Measurements from ENCODE around the gene MON1A. TPM values are rescaled to one million over a fixed set of nuclear protein-coding genes. Genes with fewer than 3 reads are reported as not detected.

Gene MON1A, protein sequence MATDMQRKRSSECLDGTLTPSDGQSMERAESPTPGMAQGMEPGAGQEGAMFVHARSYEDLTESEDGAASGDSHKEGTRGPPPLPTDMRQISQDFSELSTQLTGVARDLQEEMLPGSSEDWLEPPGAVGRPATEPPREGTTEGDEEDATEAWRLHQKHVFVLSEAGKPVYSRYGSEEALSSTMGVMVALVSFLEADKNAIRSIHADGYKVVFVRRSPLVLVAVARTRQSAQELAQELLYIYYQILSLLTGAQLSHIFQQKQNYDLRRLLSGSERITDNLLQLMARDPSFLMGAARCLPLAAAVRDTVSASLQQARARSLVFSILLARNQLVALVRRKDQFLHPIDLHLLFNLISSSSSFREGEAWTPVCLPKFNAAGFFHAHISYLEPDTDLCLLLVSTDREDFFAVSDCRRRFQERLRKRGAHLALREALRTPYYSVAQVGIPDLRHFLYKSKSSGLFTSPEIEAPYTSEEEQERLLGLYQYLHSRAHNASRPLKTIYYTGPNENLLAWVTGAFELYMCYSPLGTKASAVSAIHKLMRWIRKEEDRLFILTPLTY
- total RNA-seq (2014; rRNA removed; shearing (Covaris generic)) = 7.6 and 7.8 TPM in 2 replicates

DNA sequence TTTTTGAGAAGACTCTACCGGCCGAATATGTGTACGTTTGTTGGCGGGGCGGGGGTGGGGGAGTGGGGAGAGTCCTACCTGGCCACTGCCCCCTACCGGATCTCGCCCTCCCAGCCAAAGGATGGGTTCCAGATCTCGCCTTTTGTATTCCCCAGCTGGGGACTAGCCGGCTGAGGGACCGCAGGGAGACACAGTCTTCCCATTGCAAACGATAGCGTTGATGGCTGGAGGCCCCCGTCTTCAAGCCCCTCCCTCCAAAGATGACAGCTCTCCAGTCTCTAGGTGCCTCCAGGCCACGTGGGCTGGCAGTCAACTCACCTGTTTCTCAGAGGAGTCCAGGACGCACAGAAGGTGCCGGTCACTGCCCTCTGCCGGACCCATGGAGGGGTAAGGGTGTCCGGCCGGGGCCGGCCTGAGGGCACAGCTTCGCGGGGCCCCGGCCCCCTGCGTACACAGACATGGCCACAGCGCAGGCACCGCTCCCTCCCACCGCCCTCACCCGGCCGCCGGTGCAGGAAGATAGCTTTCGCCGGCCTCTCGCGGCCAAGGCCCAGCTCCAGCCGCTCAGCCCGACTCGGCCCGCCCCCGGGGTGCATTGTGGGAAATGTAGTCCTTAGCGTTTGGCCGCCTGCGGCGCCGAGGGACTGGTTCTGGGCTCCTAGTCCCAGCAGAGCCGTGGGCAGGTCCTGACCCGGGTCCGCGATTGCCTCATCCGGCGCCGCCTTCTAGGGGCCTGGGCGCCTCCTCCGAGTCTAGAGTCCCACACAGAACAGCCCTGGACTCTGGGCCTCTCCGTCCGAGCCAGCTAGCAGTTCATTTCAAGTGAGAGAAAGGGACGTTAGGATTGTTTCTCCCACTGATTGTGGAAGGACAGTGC, at the start of gene MON1A:
MON1A (minus strand) TSS at position 521 of the 877 bp plus-strand sequence. CDS start 16,465 bp downstream, outside the sequence.
- no peaks in the 10 kb centered on the region for H3K36me3 ChIP-seq
- H3K4me1 ChIP-seq (replicated peaks) = peaks cover 20% of the 10 kb centered on the region
- H3K27ac ChIP-seq = peak within 1 kb of the TSS; percentile 37; the same call in 1 of the 2 replicates
- H3K4me3 ChIP-seq = peak within 1 kb of the TSS; percentile 60
- peak; percentile 81 to 93 for DNase-seq (ENCODE audit: low read depth in 1 of 2, low spot score in 2 of 2)
- H3K9me3 ChIP-seq (replicated peaks) = no peaks in the 10 kb centered on the region
- H3K27me3 ChIP-seq (replicated peaks) = no peaks in the 10 kb centered on the region

DNA sequence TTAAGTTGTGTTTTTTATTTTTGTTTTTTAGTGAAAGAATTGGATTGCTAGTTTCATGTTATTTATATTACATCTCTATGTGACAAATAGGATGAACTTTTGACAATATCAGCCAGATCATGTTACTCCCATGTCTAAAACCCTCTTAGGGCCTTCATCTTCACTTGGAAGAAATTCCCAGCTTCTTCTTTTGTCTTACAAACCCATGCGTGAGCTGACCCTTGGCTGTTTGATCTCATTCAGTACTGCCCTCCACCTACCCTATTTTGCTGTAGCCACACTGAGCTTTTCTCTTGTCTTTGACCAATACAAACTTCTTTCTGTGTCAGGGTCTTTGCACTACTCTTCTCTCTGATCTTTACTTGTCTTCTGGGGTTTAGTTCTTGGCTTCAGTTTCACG, 47.3 kb upstream of the MON1A start:
- no peak overlapping the region for H3K27ac ChIP-seq
- no peak overlapping the region for H3K4me3 ChIP-seq
- peaks cover 45% of the 10 kb centered on the region for H3K36me3 ChIP-seq
- no peaks in the 10 kb centered on the region for H3K4me1 ChIP-seq (replicated peaks)
- no peak for DNase-seq (ENCODE audit: low read depth in 1 of 2, low spot score in 2 of 2)
- no peaks in the 10 kb centered on the region for H3K27me3 ChIP-seq (replicated peaks)
- no peaks in the 10 kb centered on the region for H3K9me3 ChIP-seq (replicated peaks)

DNA sequence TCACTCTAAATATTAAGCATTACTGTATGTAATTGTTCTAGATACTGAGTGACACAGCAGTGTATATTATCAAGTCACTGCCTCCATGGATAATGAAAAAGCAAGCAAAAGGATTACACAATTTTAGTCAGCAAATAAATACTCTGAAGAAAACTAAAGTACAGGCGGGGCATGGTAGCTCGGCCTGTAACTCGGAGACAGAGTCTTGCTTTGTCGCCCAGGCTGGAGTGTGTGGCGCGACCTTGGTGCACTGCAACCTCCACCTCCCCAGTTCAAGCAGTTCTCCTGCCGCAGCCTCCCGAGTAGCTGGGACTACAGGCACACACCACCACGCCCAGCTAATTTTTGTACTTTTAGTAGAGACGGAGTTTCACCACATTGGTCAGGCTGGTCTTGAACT, 43.0 kb upstream of the MON1A start:
- H3K27ac ChIP-seq = no peak overlapping the region
- no peak for DNase-seq (ENCODE audit: low read depth in 1 of 2, low spot score in 2 of 2)
- no peak overlapping the region for H3K4me3 ChIP-seq
- H3K4me1 ChIP-seq (replicated peaks) = 0 out of 2 replicates have a peak, but pooled peaks cover under 1% of the 10 kb centered on the region
- H3K27me3 ChIP-seq (replicated peaks) = no peaks in the 10 kb centered on the region
- peaks cover 39% of the 10 kb centered on the region for H3K36me3 ChIP-seq
- H3K9me3 ChIP-seq (replicated peaks) = no peaks in the 10 kb centered on the region

DNA sequence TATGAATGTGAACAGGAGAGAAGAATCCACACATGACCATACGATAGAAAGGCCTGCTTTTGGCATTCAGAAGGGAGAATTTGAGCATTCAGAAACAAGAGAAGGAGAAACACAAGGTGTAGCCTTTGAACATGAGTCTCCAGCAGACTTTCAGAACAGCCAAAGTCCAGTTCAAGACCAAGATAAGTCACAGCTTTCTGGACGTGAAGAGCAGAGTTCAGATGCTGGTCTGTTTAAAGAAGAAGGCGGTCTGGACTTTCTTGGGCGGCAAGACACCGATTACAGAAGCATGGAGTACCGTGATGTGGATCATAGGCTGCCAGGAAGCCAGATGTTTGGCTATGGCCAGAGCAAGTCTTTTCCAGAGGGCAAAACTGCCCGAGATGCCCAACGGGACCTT, 38.7 kb upstream of the MON1A start:
- Histone ChIP-seq H3K27me3 (replicated peaks) (no peaks in the 10 kb centered on the region), H3K9me3 (replicated peaks) (no peaks in the 10 kb centered on the region), H3K27ac (no peak overlapping the region), H3K4me1 (replicated peaks) (peaks cover 10% of the 10 kb centered on the region), H3K36me3 (peaks cover 30% of the 10 kb centered on the region), H3K4me3 (no peak overlapping the region)
- DNase-seq (ENCODE audit: low read depth in 1 of 2, low spot score in 2 of 2) = no peak

DNA sequence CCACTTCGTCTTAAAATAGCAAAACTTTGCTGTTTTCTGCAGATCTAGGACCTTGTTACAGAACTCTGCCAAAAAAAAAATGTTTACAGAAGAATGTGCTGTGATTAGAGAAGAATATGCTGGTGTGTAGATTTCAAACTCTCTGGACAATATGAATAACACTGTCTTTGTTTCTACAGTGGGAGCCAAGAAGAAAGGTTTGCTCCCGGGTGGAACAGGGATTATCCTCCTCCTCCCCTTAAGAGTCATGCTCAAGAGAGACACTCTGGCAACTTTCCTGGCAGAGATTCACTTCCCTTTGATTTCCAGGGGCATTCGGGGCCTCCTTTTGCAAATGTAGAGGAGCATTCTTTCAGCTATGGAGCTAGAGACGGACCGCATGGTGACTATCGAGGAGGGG, 37.7 kb upstream of the MON1A start:
- no peak overlapping the region for H3K4me3 ChIP-seq
- peaks cover 10% of the 10 kb centered on the region for H3K4me1 ChIP-seq (replicated peaks)
- H3K36me3 ChIP-seq = peaks cover 24% of the 10 kb centered on the region
- no peak overlapping the region for H3K27ac ChIP-seq
- no peaks in the 10 kb centered on the region for H3K9me3 ChIP-seq (replicated peaks)
- no peaks in the 10 kb centered on the region for H3K27me3 ChIP-seq (replicated peaks)
- peak in 1 of 2 experiments; percentile 10 for DNase-seq (ENCODE audit: low read depth in 1 of 2, low spot score in 2 of 2)

DNA sequence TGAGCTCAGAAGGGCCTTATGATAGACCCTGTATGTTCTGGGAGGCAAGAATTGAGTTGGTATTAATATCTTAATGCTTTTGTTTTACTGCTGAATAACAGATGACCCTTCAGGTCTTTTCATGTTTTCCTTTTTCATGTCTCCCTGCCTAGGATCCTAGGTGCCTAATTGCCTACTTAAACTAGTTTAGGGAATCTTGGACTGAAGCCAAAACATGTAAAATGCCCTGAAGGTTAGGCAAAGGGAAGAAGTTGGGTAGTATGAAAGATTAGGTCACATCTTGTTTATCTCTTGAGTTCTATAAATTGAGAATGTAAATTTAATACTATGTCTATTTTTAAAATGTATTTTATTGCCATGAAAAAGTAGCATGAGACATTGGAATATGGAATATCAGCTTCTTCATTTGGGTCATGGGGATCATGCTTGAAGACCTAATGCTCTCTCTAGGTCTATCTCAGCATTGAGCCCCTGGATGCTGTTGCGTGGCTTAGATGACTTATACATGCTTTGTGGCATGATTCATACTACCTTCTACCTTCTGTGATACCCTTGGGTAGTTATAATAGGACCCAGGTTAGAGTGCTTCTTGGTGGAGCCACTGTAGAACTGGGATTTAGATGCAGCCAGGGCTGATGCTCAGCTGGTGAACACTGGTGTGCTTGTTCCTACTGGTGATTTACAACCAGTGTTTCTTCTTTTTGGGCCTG, 36.8 kb upstream of the MON1A start:
- Histone ChIP-seq H3K4me3 (no peak overlapping the region), H3K9me3 (replicated peaks) (no peaks in the 10 kb centered on the region), H3K27ac (no peak overlapping the region), H3K36me3 (peaks cover 20% of the 10 kb centered on the region), H3K4me1 (replicated peaks) (peaks cover 10% of the 10 kb centered on the region), H3K27me3 (replicated peaks) (no peaks in the 10 kb centered on the region)
- DNase-seq (ENCODE audit: low read depth in 1 of 2, low spot score in 2 of 2) = no peak

DNA sequence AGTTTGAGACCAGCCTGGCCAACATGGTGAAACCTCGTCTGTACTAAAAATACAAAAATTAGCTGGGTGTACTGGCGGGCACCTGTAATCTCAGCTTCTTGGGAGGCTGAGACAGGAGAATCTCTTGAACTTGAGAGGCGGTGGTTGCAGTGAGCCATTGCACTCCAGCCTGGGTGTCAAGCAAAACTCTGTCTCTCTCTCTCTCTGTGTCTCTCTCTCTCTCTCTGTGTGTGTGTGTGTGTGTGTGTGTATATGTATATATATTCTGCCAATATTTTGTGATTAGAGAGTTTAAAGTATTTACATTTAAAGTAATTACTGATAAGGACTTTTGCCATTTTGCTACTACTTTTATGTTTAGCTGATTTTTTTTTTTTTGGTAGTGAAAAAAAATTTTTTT, 26.0 kb upstream of the MON1A start:
- Histone ChIP-seq H3K4me1 (replicated peaks) (peaks cover 5% of the 10 kb centered on the region), H3K36me3 (no peaks in the 10 kb centered on the region), H3K27ac (no peak overlapping the region), H3K4me3 (no peak overlapping the region), H3K9me3 (replicated peaks) (no peaks in the 10 kb centered on the region), H3K27me3 (replicated peaks) (no peaks in the 10 kb centered on the region)
- no peak for DNase-seq (ENCODE audit: low read depth in 1 of 2, low spot score in 2 of 2)

DNA sequence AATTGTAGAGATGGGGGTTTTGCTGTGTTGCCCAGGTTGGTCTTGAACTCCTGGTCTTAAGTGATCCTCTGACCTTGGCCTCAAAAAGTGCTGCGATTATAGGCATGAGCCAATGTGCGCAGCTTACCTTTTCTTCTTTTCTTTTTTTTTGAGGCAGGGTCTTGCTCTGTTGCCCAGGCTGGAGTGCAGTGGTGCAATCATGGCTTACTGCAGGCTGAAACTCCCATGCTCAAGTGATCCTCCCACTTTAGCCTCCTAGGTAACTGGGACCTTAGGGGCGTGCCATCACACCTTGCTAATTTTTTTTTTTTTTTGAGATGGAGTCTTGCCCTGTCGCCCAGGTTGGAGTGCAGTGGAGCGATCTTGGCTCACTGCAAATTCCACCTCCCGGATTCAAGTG, 23.3 kb upstream of the MON1A start:
- Histone ChIP-seq H3K4me3 (no peak overlapping the region), H3K27me3 (replicated peaks) (no peaks in the 10 kb centered on the region), H3K9me3 (replicated peaks) (no peaks in the 10 kb centered on the region), H3K4me1 (replicated peaks) (peaks cover 17% of the 10 kb centered on the region), H3K27ac (no peak overlapping the region), H3K36me3 (no peaks in the 10 kb centered on the region)
- no peak for DNase-seq (ENCODE audit: low read depth in 1 of 2, low spot score in 2 of 2)

DNA sequence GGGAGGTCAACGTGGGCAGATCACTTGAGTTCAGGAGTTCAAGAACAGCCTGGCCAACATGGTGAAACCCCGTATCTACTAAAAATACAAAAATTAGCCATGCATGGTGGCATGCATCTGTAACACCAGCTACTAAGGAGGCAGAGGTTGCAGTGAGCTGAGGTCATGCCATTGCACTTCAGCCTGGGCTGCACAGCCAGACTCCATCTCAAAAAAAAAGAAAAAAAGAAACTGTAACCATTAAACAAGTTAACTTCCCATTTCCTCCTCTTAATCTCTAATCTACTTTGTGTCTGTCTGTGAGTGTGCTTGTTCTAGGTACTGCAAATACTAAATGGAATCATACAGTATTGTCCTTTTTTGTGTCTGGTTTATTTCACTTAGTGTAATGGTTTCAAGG, 13.0 kb upstream of the MON1A start:
- no peak overlapping the region for H3K27ac ChIP-seq
- no peaks in the 10 kb centered on the region for H3K9me3 ChIP-seq (replicated peaks)
- no peak for DNase-seq (ENCODE audit: low read depth in 1 of 2, low spot score in 2 of 2)
- H3K36me3 ChIP-seq = peaks cover 10% of the 10 kb centered on the region
- no peaks in the 10 kb centered on the region for H3K27me3 ChIP-seq (replicated peaks)
- no peak overlapping the region for H3K4me3 ChIP-seq
- peaks cover 8% of the 10 kb centered on the region for H3K4me1 ChIP-seq (replicated peaks)

DNA sequence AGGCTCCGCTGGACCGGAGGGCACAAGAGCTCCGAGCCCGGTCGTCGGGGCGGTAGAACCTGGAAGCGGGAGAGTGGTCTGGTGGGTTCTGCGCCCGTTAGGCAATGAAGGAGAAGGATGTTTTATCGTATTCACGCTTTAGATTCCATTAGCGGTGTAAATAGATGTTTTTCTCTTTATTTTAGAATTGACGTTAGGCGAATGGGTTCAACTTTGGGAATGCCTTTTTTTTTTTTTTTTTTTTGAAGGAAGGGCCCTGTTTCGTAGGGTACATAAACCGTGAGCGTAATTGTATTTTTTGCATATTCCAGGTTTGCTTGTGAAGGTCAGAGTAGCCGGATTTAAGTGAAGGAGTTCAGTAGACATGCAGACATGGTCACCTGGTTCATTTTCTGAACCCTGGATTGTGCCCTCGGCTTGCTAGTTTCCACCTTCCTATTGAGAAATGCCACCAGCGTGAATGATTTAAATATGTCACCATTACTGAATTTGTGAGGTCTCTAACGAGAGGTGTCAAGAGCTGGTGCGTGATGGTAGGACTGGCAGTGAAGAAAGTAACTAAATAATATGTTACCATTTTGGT, 11.1 kb upstream of the MON1A start:
- no peak for DNase-seq (ENCODE audit: low read depth in 1 of 2, low spot score in 2 of 2)
- Histone ChIP-seq H3K27me3 (replicated peaks) (no peaks in the 10 kb centered on the region), H3K27ac (peak overlapping the region; percentile 83), H3K4me1 (replicated peaks) (peaks cover 8% of the 10 kb centered on the region), H3K36me3 (peaks cover 10% of the 10 kb centered on the region), H3K4me3 (peak overlapping the region; percentile 86), H3K9me3 (replicated peaks) (no peaks in the 10 kb centered on the region)

DNA sequence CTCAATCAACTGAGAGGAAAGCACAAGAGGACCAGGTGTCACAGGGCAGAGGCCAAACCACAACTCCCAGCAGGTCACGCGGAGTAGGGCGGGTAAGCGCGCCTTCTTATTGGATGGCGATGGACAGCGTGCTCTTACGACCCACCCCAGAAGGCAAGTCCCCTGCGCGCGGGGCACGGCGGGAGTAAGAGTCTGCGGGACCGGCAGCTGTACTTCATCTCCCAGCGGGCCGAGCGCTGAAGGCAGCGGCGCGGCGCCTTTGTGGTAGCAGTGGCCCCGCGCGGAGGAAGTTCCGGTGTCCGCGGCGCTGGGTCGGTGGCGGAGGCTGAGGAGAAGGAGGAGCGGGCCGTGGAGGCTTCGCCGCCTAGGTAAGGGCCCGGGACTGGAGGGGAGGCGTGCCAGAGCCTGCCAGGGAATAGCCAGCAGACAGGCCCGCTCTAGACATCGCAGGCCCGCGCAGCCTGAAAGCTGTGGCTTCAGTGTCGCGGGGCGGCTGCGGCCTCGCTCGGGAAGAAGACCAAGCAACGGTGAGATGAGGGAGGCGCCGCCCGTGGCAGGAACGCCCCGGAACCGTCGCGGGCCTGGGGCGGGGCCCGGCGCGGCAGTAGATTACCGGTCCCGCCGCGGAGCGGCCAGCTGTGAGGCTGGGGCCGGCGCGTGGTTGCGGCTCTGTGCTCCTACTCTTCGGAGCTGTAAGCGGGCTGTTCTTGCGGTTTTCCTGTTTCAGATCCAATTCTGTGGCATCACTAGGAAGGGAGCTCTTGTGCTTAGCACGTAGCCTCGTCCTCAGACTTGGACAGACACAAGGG, 10.5 kb upstream of the MON1A start, which contains the start of gene RBM6:
RBM6 (plus strand) TSS at position 293 of the 809 bp plus-strand sequence. CDS start 22,492 bp downstream, outside the sequence.
- Histone ChIP-seq H3K27me3 (replicated peaks) (no peaks in the 10 kb centered on the region), H3K36me3 (peaks cover 10% of the 10 kb centered on the region), H3K9me3 (replicated peaks) (no peaks in the 10 kb centered on the region), H3K4me3 (peak within 1 kb of the TSS; percentile 86), H3K27ac (peak within 1 kb of the TSS; percentile 83), H3K4me1 (replicated peaks) (peaks cover 8% of the 10 kb centered on the region)
- DNase-seq (ENCODE audit: low read depth in 1 of 2, low spot score in 2 of 2) = peak; percentile 94

DNA sequence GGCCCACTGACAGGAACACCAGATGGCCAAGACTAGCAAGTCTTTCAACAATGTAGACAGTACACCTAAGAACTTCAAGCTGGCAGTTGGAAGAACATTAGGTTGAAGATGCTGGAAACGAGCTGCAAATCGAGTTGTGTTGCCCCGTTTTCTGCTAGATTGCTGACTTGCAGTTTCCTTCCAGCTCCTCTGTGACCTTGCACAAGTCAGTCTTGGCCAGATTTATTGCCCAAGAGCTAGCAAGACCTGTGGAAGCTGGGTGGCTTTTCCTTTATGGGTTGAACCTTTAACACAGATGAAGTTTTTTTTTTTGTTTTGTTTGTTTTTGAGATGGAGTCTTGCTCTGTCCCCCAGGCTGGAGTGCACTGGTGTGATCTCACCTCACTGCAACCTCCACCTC, 7.5 kb upstream of the MON1A start:
- no peak for DNase-seq (ENCODE audit: low read depth in 1 of 2, low spot score in 2 of 2)
- Histone ChIP-seq H3K27ac (no peak overlapping the region), H3K36me3 (peaks cover 6% of the 10 kb centered on the region), H3K9me3 (replicated peaks) (no peaks in the 10 kb centered on the region), H3K4me3 (no peak overlapping the region), H3K4me1 (replicated peaks) (peaks cover 8% of the 10 kb centered on the region), H3K27me3 (replicated peaks) (no peaks in the 10 kb centered on the region)

Measured in SJSA1 (cell line).